Body of pancreas (tissue), 4 donors: ENCODE measurements around the gene ADGRV1.

Source experiments
- POLR2A ChIP-seq, 3 donors: fragments of 450-650 bp; IDR thresholded peaks; one replicate each; pipeline ENCODE4 v1.6.1; 2016; ENCODE audit warnings: antibody characterized with exemption in 3 of 3, mild to moderate bottlenecking in 2 of 3
- TF ChIP-seq, protein P1 (sequence below), 7 experiments: fragments of 450-650 bp in 4 of 7; fragments of 200-600 bp in 3 of 7; sonication (generic) in 3 of 7; IDR thresholded peaks; one replicate each; pipeline ENCODE4 v1.5.1; 2016 to 2019; ENCODE audit warnings: antibody characterized with exemption in 7 of 7

DNA sequence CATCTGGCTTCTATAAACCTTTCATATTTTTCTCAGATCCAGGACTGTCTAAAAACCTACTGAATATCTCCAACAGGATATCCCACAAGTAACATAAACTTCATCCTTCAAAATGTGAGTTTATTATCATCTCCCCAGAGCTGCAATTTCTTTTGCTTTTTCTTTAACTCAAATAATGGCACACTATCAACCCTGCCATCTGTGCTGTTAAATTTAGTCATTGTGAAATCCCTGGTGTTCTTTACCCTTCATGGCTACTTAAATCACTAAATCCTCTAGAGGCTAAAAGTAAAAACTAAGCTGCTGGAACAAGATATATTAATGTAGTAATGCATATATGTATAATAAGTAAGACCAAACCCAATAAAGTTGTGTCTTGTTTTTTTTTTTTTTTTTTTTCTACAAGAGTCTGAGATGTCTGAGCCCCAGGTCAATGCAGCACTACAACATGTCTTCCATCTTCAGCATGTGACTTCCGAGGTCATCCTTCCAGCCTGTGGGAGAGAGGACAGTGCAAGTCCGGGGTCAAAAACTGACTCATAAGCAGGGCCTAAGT lies 362.9 kb downstream of the ADGRV1 start:
- TF ChIP-seq, protein P1, sequence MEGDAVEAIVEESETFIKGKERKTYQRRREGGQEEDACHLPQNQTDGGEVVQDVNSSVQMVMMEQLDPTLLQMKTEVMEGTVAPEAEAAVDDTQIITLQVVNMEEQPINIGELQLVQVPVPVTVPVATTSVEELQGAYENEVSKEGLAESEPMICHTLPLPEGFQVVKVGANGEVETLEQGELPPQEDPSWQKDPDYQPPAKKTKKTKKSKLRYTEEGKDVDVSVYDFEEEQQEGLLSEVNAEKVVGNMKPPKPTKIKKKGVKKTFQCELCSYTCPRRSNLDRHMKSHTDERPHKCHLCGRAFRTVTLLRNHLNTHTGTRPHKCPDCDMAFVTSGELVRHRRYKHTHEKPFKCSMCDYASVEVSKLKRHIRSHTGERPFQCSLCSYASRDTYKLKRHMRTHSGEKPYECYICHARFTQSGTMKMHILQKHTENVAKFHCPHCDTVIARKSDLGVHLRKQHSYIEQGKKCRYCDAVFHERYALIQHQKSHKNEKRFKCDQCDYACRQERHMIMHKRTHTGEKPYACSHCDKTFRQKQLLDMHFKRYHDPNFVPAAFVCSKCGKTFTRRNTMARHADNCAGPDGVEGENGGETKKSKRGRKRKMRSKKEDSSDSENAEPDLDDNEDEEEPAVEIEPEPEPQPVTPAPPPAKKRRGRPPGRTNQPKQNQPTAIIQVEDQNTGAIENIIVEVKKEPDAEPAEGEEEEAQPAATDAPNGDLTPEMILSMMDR (IDR thresholded peaks at IDR 0.05), result no peak
- TF ChIP-seq POLR2A (IDR thresholded peaks at IDR 0.05), result no peak
